HT1080 (cell line): Measurements from ENCODE around the gene SPG11. TPM values are rescaled to one million over a fixed set of nuclear protein-coding genes. Genes with fewer than 3 reads are reported as not detected.
"Not testable (repeated sequence)": the region's sequence is repeated elsewhere in the genome, so short reads cannot be mapped to it uniquely, and the experiment has no call there.

Source experiments
- DNase-seq: peaks from one replicate; pipeline ENCODE4 v3.0.0-alpha.2; 2015; ENCODE audit warnings: low read depth
- polyA plus RNA-seq, 2 experiments: library from polyadenylated mRNA; depleted of rRNA; stranded (reverse); fragments of >200 nt; gene quantifications; 2 replicates each; pipeline ENCODE4 v1.2.3, GENCODE V29; 2015
- total RNA-seq: library from RNA; depleted of rRNA; stranded (reverse); fragments of >200 nt; shearing (Covaris generic); gene quantifications from 2 replicates; pipeline ENCODE4 v1.2.3, GENCODE V29; 2014; rRNA removed

SPG11 gene
- total RNA-seq, result 24.5 and 26.7 TPM in 2 replicates
- 21.2 and 28.2 TPM in 2 replicates for polyA plus RNA-seq (2015; cell fraction: cytosol; rRNA removed)
- polyA plus RNA-seq (2015; cell fraction: nucleus; rRNA removed), result 78.7 and 108 TPM in 2 replicates

- peak; percentile 97 for DNase-seq
Measured at GRCh38 chr15:44663410-44664308, at the start of gene SPG11. TSS of gene SPG11 (minus strand) at chr15:44663662. CDS start at chr15:44663647, 15 bp downstream.

GRCh38 chr15:44712346-44713005 is 49.0 kb upstream of the SPG11 start:
- peak; percentile 79 for DNase-seq

GRCh38 chr15:44711743-44712345 is 48.4 kb upstream of the SPG11 start:
- peak; percentile 17 for DNase-seq

GRCh38 chr15:44711096-44711742 is 47.8 kb upstream of the SPG11 start, which contains the start of the genes B2M and PATL2:
TSS of gene B2M (plus strand) at chr15:44711517. CDS start at chr15:44711547, 30 bp downstream.
TSS of gene PATL2 (minus strand) at chr15:44711323. CDS start at chr15:44676490, 34,833 bp downstream.
- peak; percentile 95 for DNase-seq

- peak; percentile 34 for DNase-seq
Measured at GRCh38 chr15:44710236-44711095, 47.0 kb upstream of the SPG11 start.

- no peak for DNase-seq
Measured at GRCh38 chr15:44706946-44707636, 43.6 kb upstream of the SPG11 start.

GRCh38 chr15:44706401-44706800 is 42.9 kb upstream of the SPG11 start:
- DNase-seq, result no peak

GRCh38 chr15:44705986-44706385 is 42.5 kb upstream of the SPG11 start:
- DNase-seq, result no peak

- DNase-seq, result not testable (repeated sequence)
Measured at GRCh38 chr15:44700676-44701075, 37.2 kb upstream of the SPG11 start.

- DNase-seq, result no peak
Measured at GRCh38 chr15:44698641-44699040, 35.2 kb upstream of the SPG11 start.

- no peak for DNase-seq
Measured at GRCh38 chr15:44697014-44697413, 33.6 kb upstream of the SPG11 start.

- no peak for DNase-seq
Measured at GRCh38 chr15:44695294-44695693, 31.8 kb upstream of the SPG11 start.

GRCh38 chr15:44694416-44694815 is 31.0 kb upstream of the SPG11 start:
- no peak for DNase-seq

GRCh38 chr15:44692659-44693058 is 29.2 kb upstream of the SPG11 start:
- no peak for DNase-seq

GRCh38 chr15:44690245-44690644 is 26.8 kb upstream of the SPG11 start:
- DNase-seq, result not testable (repeated sequence)

GRCh38 chr15:44689318-44689717 is 25.9 kb upstream of the SPG11 start:
- not testable (repeated sequence) for DNase-seq

- DNase-seq, result peak; percentile 51
Measured at GRCh38 chr15:44682809-44683682, 19.6 kb upstream of the SPG11 start.

- DNase-seq, result no peak
Measured at GRCh38 chr15:44682211-44682610, 18.7 kb upstream of the SPG11 start.
